Measurements from ENCODE around the gene CLEC20A.

Gene CLEC20A

GRCh38 chr1:178489399-178489798 is 7.4 kb downstream of the CLEC20A start:
- H3K4me3 ChIP-seq (ENCODE audit: low read depth, low read length), result no peak overlapping the region
- H3K27ac ChIP-seq (ENCODE audit: extremely low read depth, low read depth, low read length), result no peak overlapping the region
- ChIA-PET CTCF (interaction anchor here (2.7 kb wide), 1 partner anchor 11 kb away, joined by 8 read pairs; no protein-coding TSS in a partner anchor), POLR2A (no interaction called here)
- TF ChIP-seq ZBTB49 (tag by site-specific recombination; IDR thresholded peaks at IDR 0.05; ENCODE audit: low read depth), result no peak
- TF ChIP-seq ZEB2 (tag by site-specific recombination; IDR thresholded peaks at IDR 0.05), result no peak
- no peak for TF ChIP-seq ZNF792 (tag by site-specific recombination; IDR thresholded peaks at IDR 0.05)
- TF ChIP-seq, protein P1, sequence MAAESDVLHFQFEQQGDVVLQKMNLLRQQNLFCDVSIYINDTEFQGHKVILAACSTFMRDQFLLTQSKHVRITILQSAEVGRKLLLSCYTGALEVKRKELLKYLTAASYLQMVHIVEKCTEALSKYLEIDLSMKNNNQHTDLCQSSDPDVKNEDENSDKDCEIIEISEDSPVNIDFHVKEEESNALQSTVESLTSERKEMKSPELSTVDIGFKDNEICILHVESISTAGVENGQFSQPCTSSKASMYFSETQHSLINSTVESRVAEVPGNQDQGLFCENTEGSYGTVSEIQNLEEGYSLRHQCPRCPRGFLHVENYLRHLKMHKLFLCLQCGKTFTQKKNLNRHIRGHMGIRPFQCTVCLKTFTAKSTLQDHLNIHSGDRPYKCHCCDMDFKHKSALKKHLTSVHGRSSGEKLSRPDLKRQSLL (tag by site-specific recombination; IDR thresholded peaks at IDR 0.05), result no peak
- H3K4me1 ChIP-seq (ENCODE audit: control insufficient read depth, insufficient read depth, low read length), result no peaks in the 10 kb centered on the region
- H3K36me3 ChIP-seq (ENCODE audit: control insufficient read depth in 2 of 2, insufficient read depth in 1 of 2, low read length in 2 of 2), result no peaks in the 10 kb centered on the region
- H3K9me3 ChIP-seq (ENCODE audit: control insufficient read depth, insufficient read depth, low read depth, low read length), result no peaks in the 10 kb centered on the region

DNA sequence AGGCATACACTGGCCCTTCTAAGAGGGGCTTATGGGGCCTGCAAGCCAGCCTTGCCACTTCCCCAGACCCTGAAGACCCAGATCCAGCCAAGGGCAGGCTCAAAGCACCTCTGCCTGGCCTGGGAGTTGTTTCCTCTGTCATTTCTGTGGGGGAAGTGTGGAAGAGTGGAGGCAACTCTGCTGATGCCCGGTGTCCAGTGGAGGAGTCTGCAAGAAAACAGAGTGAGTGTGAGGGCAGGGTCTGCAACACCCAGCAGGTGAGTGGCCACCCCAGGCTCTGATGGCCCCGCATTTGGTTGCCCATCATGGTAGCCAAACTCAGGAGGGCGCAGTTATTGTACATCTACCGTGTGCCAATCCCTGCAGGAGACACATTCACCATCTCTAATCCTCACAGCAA is 8.4 kb downstream of the CLEC20A start:
- ChIA-PET POLR2A (no interaction called here), CTCF (interaction anchor here (1.2 to 2.7 kb wide), 2 partner anchors 12 to 14 kb away, joined by 4 to 8 read pairs; no protein-coding TSS in a partner anchor)
- Histone ChIP-seq H3K27ac (ENCODE audit: extremely low read depth, low read depth, low read length) (no peak overlapping the region), H3K4me3 (ENCODE audit: low read depth, low read length) (no peak overlapping the region), H3K9me3 (ENCODE audit: control insufficient read depth, insufficient read depth, low read depth, low read length) (no peaks in the 10 kb centered on the region), H3K36me3 (ENCODE audit: control insufficient read depth in 2 of 2, insufficient read depth in 1 of 2, low read length in 2 of 2) (no peaks in the 10 kb centered on the region), H3K4me1 (ENCODE audit: control insufficient read depth, insufficient read depth, low read length) (no peaks in the 10 kb centered on the region)
- TF ChIP-seq FEZF1 (tag by site-specific recombination; IDR thresholded peaks at IDR 0.05), result no peak
- no peak for TF ChIP-seq ZFP69B (tag by site-specific recombination; IDR thresholded peaks at IDR 0.05)
- TF ChIP-seq SP2 (tag by site-specific recombination; IDR thresholded peaks at IDR 0.05), result no peak
- no peak for TF ChIP-seq ZNF776 (tag by site-specific recombination; IDR thresholded peaks at IDR 0.05; ENCODE audit: borderline replicate concordance)
- no peak for TF ChIP-seq ZNF692 (tag by site-specific recombination; IDR thresholded peaks at IDR 0.05)
- TF ChIP-seq, protein P2, sequence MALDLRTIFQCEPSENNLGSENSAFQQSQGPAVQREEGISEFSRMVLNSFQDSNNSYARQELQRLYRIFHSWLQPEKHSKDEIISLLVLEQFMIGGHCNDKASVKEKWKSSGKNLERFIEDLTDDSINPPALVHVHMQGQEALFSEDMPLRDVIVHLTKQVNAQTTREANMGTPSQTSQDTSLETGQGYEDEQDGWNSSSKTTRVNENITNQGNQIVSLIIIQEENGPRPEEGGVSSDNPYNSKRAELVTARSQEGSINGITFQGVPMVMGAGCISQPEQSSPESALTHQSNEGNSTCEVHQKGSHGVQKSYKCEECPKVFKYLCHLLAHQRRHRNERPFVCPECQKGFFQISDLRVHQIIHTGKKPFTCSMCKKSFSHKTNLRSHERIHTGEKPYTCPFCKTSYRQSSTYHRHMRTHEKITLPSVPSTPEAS (tag by site-specific recombination; IDR thresholded peaks at IDR 0.05), result no peak
- no peak for TF ChIP-seq SP3 (tag by site-specific recombination; IDR thresholded peaks at IDR 0.05)
- no peak for TF ChIP-seq ZNF544 (tag by site-specific recombination; IDR thresholded peaks at IDR 0.05)
- TF ChIP-seq ZBTB1 (tag by site-specific recombination; IDR thresholded peaks at IDR 0.05), result no peak
- TF ChIP-seq BCL11B (tag by site-specific recombination; IDR thresholded peaks at IDR 0.05; ENCODE audit: low read depth), result no peak

DNA sequence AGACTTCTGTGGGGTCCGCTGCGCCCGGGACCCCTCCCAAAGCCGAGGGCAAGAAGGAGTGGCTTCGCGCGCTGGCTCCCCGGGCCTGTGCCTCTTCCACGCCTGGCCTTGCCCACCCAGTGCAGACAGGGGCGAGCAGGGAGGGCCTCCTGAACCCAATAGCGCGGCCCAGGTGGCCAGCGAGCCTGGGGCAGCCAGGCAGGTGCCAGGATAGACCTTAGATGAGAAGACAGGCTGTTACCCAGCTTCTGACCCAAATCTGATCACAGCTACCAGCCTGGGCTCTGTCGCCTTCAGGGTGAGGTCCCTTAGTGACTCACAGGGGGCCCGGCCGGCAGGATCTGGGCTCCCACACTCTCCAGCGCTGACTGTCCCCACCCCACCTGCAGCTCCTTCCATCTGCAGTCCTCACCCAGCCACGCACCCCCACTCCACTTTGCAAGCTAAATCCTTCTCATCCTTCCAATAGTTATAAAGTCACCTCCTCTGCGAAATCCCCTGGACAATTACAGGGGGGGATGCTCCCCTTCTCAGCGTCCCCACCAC is 9.6 kb downstream of the CLEC20A start:
- POLR2A ChIA-PET, result no interaction called here
- CTCF ChIA-PET, result interaction anchor here (0.9 to 2.7 kb wide), 3 partner anchors 12 to 15 kb away, joined by 3 to 8 read pairs (median 4); no protein-coding TSS in a partner anchor
- H3K4me1 ChIP-seq (ENCODE audit: control insufficient read depth, insufficient read depth, low read length), result no peaks in the 10 kb centered on the region
- no peak overlapping the region for H3K4me3 ChIP-seq (ENCODE audit: low read depth, low read length)
- H3K36me3 ChIP-seq (ENCODE audit: control insufficient read depth in 2 of 2, insufficient read depth in 1 of 2, low read length in 2 of 2), result no peaks in the 10 kb centered on the region
- TF ChIP-seq ZNF2 (tag by site-specific recombination; IDR thresholded peaks at IDR 0.05) (no peak), ZNF18 (tag by site-specific recombination; IDR thresholded peaks at IDR 0.05) (no peak)
- H3K27ac ChIP-seq (ENCODE audit: extremely low read depth, low read depth, low read length), result no peak overlapping the region
- H3K9me3 ChIP-seq (ENCODE audit: control insufficient read depth, insufficient read depth, low read depth, low read length), result no peaks in the 10 kb centered on the region
